GM18858 (cell line): ENCODE results near the gene IFNGR1.
"Not testable (repeated sequence)": the region's sequence is repeated elsewhere in the genome, so short reads cannot be mapped to it uniquely, and the experiment has no call there.

ENCODE experiments used
- ATAC-seq: cut with Tn5 transposase; IDR thresholded peaks from one replicate; pipeline ENCODE4 v1.9.1; 2021; ENCODE audit not compliant: unreplicated experiment

Gene IFNGR1

DNA sequence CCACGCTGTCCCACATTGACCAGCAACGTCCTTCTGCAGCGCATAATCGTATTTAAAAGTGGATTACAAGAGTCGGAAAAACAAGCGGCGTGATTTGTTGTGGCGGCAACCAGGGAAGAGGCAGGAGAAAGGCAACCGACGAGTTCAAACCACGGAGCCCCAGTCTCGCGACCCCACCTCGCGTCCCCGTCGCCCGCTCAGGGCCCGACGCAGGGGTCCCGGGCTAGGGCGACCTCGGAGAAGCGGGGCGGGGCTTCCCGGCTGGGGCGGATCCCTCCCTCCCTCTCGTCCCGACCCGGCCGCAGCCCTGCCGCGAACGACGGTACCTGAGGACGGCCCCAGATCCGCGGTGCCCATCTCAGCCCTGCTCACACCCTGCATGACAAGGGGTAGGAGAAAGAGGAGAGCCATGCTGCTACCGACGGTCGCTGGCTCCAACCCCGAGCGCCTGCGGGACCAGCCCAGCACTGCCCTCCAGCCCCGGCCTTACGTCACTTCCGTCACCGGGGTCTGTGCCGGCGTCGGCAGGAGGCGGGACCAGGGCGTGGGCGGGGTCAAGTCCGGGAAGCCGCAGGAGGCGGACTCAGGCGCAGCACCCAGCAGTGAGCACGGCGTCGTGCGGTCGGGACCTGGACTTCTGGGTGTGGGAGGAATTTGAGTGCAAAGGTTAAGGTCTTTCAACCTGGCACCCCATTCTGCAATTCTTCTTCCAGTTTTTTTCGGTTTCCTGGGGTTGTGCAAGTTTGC is at the start of gene IFNGR1:
TSS of gene IFNGR1 (minus strand) at position 469 of the 747 bp plus-strand sequence. CDS start at position 411, 58 bp downstream.
- peak; percentile 73 for ATAC-seq

- no peak for ATAC-seq
Observed at GRCh38 chr6:137268911-137269310, 49.7 kb upstream of the IFNGR1 start.

DNA sequence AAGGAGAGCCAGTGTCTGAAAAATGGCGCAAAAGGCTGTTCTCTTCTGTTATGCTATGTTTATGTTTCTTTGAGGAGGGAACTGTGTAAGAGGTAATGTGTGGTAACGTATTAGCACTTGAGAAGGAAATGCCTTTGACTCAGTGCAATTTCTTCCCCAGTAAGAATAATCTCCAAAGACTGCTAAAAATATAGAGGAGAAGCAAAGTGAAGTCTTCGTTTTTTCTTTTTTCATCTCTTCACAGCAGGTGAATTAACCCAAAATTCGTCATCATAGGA is 47.1 kb upstream of the IFNGR1 start:
- ATAC-seq, result no peak

DNA sequence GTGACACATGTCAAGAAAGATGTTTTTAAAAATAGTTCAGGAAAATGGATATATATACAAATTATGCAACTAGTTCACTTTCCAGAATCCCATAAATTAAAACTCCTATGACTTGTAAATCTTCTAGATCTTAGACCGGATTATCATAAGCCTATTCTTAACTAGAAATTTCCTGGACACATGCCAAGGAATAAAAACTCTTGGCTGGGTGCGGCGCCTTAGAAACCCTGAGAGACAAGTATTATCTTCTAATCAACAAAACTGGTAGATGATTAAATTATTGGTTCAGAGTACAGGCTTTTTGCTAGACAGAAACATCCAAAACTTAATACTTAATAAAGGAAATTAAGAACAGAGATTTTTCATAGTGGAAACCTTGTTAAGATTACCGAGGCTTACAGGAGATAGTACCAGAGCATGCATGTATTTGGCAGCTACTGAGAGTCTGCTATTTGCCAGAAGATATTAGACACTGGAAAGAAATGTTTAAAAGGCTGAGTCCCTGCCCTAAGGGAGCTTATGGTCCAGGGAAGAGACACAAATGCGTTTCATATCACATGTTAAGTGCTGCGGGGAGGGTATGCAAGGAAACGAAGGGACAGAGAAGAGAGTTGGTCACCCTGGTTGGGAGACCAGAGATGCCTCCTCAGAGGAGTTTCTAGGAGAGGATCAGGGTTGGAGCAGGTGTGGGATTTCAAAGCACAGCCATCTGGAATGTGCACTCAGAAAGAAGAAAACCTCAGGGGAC is 46.5 kb upstream of the IFNGR1 start:
- no peak for ATAC-seq

GRCh38 chr6:137264311-137265075 is 45.3 kb upstream of the IFNGR1 start:
- ATAC-seq, result no peak

- ATAC-seq, result no peak
Observed at GRCh38 chr6:137261761-137262160, 42.6 kb upstream of the IFNGR1 start.

DNA sequence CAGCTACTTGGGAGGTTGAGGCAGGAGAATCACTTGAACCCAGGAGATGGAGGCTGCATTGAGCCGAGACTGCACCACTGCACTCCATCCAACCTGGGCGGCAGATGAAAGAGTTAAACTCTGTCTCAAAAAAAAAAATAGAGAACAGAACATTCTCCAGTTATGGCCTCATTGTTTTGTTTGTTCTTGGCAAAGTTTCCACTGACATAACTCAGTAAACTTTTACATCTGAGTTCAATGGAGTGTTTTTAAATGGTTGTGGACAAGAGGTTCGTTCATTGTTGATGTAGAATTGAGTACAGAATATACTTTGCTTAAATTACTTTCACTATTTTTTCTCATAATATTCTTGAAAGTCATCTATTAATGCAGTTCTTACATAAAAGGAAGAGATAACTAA is 42.2 kb upstream of the IFNGR1 start:
- ATAC-seq, result no peak

DNA sequence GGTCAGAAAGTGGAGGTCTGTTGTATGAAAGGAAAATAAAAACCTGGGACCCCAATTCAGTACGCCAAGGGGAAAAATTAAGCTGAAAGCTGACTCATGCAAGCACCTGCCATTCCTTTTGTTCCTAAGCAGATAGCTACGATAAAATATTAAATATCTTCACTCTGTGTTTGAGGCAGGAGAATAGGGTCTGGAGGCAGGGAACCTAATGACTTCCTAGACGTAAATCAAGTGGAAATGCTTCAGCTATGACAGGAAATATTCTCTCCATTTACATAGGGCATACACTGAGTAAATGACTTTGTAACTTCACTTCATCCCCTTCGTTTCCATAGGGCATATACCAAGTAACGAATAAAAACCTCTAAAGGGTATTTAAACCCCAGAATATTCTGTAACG is 41.0 kb upstream of the IFNGR1 start:
- no peak for ATAC-seq

GRCh38 chr6:137259349-137259748 is 40.2 kb upstream of the IFNGR1 start:
- ATAC-seq, result no peak

DNA sequence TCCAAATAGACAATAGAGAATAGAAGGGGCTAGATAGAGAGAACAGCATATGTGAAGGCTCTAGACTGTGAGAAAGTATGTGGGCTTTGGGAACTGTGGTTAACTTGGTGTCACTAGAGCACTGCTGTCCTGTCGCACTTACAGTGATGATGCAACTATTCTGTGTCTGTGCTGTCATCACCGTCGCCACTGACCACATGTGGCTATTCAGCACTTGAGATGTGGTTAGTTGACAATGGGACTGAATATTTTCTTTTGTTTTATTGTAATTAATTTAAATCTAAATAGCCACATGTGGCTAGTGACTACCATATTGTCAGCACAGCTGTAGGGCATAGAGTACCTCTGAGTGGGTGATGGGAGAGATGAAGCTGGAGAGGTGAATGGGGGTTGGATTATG is 39.0 kb upstream of the IFNGR1 start:
- ATAC-seq, result no peak

GRCh38 chr6:137256350-137257103 is 37.3 kb upstream of the IFNGR1 start:
- no peak for ATAC-seq

- no peak for ATAC-seq
Observed at GRCh38 chr6:137254966-137255365, 35.8 kb upstream of the IFNGR1 start.

GRCh38 chr6:137254430-137254829 is 35.2 kb upstream of the IFNGR1 start:
- ATAC-seq, result not testable (repeated sequence)

- no peak for ATAC-seq
Observed at GRCh38 chr6:137248702-137249101, 29.5 kb upstream of the IFNGR1 start.

- ATAC-seq, result no peak
Observed at GRCh38 chr6:137247724-137248123, 28.5 kb upstream of the IFNGR1 start.

- ATAC-seq, result no peak
Observed at GRCh38 chr6:137246791-137247202, 27.6 kb upstream of the IFNGR1 start.

GRCh38 chr6:137246164-137246563 is 27.0 kb upstream of the IFNGR1 start:
- ATAC-seq, result no peak

DNA sequence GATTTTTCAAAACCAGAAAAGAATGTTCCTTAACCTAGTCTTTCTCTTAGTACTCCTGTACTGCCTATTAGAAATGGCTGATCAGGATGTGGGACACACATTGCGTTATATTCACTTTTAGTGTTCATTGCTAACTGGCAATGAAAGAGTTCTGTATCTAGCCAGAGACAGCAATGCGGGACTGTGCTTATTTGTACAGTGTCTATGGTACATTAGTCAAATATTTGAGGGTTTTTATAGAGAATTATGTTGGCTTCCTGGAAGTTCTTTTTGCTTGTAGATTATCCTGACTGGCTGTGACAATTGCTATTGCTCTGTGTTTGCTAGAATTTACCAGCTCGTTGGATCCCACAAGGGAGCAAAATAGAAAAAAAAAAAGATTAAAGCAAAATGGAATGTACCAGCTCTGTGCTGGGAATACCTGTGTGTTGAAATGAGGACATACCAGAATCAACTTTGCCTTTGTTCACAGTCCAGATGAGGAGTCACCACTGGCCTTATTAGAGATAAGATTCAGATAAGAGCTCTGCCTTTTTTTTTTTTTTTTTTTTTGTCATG is 22.4 kb upstream of the IFNGR1 start:
- ATAC-seq, result no peak

DNA sequence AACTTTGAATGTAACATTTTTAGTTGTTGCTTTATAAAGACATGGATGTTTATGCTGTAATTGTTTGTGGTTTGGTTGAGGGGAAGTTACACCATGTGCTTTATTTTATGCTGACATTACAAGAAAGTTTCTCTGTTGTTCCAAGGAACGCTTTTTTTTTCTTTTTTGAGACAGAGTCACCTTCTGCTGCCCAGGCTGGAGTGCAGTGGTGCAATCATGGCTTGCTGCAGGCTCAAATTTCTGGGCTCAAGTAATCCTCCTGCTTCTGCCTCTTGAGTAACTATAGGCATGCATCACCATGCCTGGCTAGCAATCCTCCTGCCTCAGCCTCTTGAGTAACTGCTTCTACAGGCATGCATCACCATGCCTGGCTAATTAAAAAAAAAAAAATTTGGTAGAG is 21.0 kb upstream of the IFNGR1 start:
- no peak for ATAC-seq

GRCh38 chr6:137237413-137238170 is 18.4 kb upstream of the IFNGR1 start:
- ATAC-seq, result no peak
